HepG2 (cell line): ENCODE measurements around the gene RNGTT. TPM values are rescaled to one million over a fixed set of nuclear protein-coding genes. Genes with fewer than 3 reads are reported as not detected.

Experiments used
- FOXM1 ChIP-seq: sonication (generic); formaldehyde crosslinking; IDR thresholded peaks from 2 replicates; pipeline ENCODE4 v1.5.0; 2020; ENCODE audit warnings: missing genetic modification reagents
- MXD1 ChIP-seq: sonication (generic); formaldehyde crosslinking; IDR thresholded peaks from 2 replicates; pipeline ENCODE4 v1.4.0; 2020; ENCODE audit warnings: mild to moderate bottlenecking, missing genetic modification reagents
- POLR2AphosphoS5 ChIP-seq: IDR thresholded peaks from 2 replicates; pipeline ENCODE4 v1.6.1; 2012; ENCODE audit warnings: low read depth, low read length
- RFX1 ChIP-seq: fragments of 450-650 bp; IDR thresholded peaks from 2 replicates; pipeline ENCODE4 v1.6.1; 2017
- polyA plus RNA-seq, 8 experiments: library from polyadenylated mRNA; depleted of rRNA in 3 of 8; stranded (reverse) in 7 of 8; unstranded in 1 of 8; fragments of >200 nt; fragmentation: Illumina TruSeq in 4 of 8; extraction: Trizol in 4 of 8; gene quantifications; 2 replicates each; pipeline versions ENCODE4 v1.2.1 to v1.2.3, GENCODE V29; 2011 to 2016; ENCODE audit warnings: low read depth in 4 of 8, missing spikeins in 1 of 8, mixed read lengths in 1 of 8; ENCODE audit not compliant: insufficient read depth in 1 of 8
- total RNA-seq, 5 experiments: library from RNA; depleted of rRNA; stranded (reverse); fragments of >200 nt; fragmentation: Illumina TruSeq; extraction: Trizol; gene quantifications; 2 replicates each; pipeline ENCODE4 v1.2.3, GENCODE V29; 2016; ENCODE audit warnings: low read depth in 1 of 5
- TF ChIP-seq, protein P1 (sequence below): sonication (generic); formaldehyde crosslinking; IDR thresholded peaks from 2 replicates; pipeline ENCODE4 v1.4.0; 2020; ENCODE audit warnings: missing genetic modification reagents
- TF ChIP-seq, protein P2 (sequence below), 2 experiments: sonication (generic) in 1 of 2; formaldehyde crosslinking in 1 of 2; IDR thresholded peaks; 2 replicates each; pipeline versions ENCODE4 v1.6.1 to v1.9.0; 2014 to 2022; ENCODE audit warnings: antibody characterized with exemption in 1 of 2, borderline replicate concordance in 1 of 2, inconsistent platforms in 1 of 2, low read depth in 1 of 2, missing genetic modification reagents in 1 of 2
- TF ChIP-seq, protein P3 (sequence below): sonication (generic); formaldehyde crosslinking; IDR thresholded peaks from 2 replicates; pipeline ENCODE4 v1.5.0; 2020; ENCODE audit warnings: missing genetic modification reagents, mild to moderate bottlenecking, borderline replicate concordance
- TF ChIP-seq, protein P4 (sequence below): sonication (generic); formaldehyde crosslinking; IDR thresholded peaks from 2 replicates; pipeline ENCODE4 v1.8.1; 2022; ENCODE audit warnings: mild to moderate bottlenecking, missing genetic modification reagents

RNGTT gene
- total and polyA plus RNA-seq, 2 of the 13 experiments (the other 11 are each of a cell fraction or from before 2014, with no cell fraction given) = 6.0 to 22.6 TPM

- TF ChIP-seq, protein P1, sequence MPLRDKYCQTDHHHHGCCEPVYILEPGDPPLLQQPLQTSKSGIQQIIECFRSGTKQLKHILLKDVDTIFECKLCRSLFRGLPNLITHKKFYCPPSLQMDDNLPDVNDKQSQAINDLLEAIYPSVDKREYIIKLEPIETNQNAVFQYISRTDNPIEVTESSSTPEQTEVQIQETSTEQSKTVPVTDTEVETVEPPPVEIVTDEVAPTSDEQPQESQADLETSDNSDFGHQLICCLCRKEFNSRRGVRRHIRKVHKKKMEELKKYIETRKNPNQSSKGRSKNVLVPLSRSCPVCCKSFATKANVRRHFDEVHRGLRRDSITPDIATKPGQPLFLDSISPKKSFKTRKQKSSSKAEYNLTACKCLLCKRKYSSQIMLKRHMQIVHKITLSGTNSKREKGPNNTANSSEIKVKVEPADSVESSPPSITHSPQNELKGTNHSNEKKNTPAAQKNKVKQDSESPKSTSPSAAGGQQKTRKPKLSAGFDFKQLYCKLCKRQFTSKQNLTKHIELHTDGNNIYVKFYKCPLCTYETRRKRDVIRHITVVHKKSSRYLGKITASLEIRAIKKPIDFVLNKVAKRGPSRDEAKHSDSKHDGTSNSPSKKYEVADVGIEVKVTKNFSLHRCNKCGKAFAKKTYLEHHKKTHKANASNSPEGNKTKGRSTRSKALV (CRISPR knock-in tag) = no peak
- TF ChIP-seq RFX1 (no peak), MXD1 (CRISPR knock-in tag) (no peak), POLR2AphosphoS5 (no peak), FOXM1 (CRISPR knock-in tag) (no peak)
- TF ChIP-seq, protein P2, sequence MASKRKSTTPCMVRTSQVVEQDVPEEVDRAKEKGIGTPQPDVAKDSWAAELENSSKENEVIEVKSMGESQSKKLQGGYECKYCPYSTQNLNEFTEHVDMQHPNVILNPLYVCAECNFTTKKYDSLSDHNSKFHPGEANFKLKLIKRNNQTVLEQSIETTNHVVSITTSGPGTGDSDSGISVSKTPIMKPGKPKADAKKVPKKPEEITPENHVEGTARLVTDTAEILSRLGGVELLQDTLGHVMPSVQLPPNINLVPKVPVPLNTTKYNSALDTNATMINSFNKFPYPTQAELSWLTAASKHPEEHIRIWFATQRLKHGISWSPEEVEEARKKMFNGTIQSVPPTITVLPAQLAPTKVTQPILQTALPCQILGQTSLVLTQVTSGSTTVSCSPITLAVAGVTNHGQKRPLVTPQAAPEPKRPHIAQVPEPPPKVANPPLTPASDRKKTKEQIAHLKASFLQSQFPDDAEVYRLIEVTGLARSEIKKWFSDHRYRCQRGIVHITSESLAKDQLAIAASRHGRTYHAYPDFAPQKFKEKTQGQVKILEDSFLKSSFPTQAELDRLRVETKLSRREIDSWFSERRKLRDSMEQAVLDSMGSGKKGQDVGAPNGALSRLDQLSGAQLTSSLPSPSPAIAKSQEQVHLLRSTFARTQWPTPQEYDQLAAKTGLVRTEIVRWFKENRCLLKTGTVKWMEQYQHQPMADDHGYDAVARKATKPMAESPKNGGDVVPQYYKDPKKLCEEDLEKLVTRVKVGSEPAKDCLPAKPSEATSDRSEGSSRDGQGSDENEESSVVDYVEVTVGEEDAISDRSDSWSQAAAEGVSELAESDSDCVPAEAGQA (IDR thresholded peaks at IDR 0.05; ENCODE audit: low read depth) = no peak
- TF ChIP-seq, protein P2 (CRISPR knock-in tag; IDR thresholded peaks at IDR 0.05; ENCODE audit: borderline replicate concordance) = no peak
- TF ChIP-seq, protein P3, sequence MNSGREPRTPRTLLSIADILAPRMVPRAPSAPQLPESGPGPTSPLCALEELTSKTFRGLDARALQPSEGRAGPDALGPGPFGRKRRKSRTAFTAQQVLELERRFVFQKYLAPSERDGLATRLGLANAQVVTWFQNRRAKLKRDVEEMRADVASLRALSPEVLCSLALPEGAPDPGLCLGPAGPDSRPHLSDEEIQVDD (CRISPR knock-in tag) = no peak
- TF ChIP-seq, protein P4, sequence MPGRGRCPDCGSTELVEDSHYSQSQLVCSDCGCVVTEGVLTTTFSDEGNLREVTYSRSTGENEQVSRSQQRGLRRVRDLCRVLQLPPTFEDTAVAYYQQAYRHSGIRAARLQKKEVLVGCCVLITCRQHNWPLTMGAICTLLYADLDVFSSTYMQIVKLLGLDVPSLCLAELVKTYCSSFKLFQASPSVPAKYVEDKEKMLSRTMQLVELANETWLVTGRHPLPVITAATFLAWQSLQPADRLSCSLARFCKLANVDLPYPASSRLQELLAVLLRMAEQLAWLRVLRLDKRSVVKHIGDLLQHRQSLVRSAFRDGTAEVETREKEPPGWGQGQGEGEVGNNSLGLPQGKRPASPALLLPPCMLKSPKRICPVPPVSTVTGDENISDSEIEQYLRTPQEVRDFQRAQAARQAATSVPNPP (CRISPR knock-in tag) = no peak
These were observed 9.3 kb upstream of the RNGTT start (continued) for GRCh38 chr6:88972504-88973423.
